IMR-90 (cell line): ENCODE measurements around the gene LCE1F. TPM values are rescaled to one million over a fixed set of nuclear protein-coding genes. Genes with fewer than 3 reads are reported as not detected.

Experiments used
- ATAC-seq: fragments of 200-7000 bp; cut with Tn5 transposase; 2 replicates; pipeline ENCODE4 v1.9.1; 2020; ENCODE audit warnings: low read depth, mild to moderate bottlenecking, moderate library complexity
- BruUV-seq: library from RNA; stranded (reverse); fragments of 400-500 nt; replicated peaks from 2 replicates; lab custom pipeline; 2021; lab: Mats Ljungman, UMichigan
- CTCF ChIA-PET: fragments of 300-600 bp; formaldehyde crosslinking; extraction: SDS; loops from one replicate; lab custom pipeline; 2021; ENCODE audit warnings: antibody characterized with exemption; lab: Yijun Ruan, JAX
- POLR2A ChIA-PET: fragments of 300-600 bp; sonication (Branson Sonifier 250); formaldehyde crosslinking; loops from one replicate; lab custom pipeline; 2022; ENCODE audit warnings: antibody characterized with exemption; ENCODE audit not compliant: unreplicated experiment; lab: Charles Lee
- DNase-seq: peaks from one replicate; pipeline ENCODE4 v3.0.0; 2013
- H2AFZ ChIP-seq: replicated peaks from 2 replicates; pipeline ENCODE3; 2013; ENCODE audit warnings: low read length, mild to moderate bottlenecking; ENCODE audit not compliant: poor library complexity
- H2AK5ac ChIP-seq: 2 replicates; pipeline ENCODE4 v1.6.1; 2013; ENCODE audit warnings: low read depth, low read length, inconsistent platforms
- H2AK9ac ChIP-seq: replicated peaks from 2 replicates; pipeline ENCODE3; 2013; ENCODE audit warnings: mild to moderate bottlenecking, low read depth, low read length, moderate library complexity; ENCODE audit not compliant: poor library complexity
- H2BK120ac ChIP-seq: 2 replicates; pipeline ENCODE4 v1.6.1; 2013; ENCODE audit warnings: low read depth, low read length, inconsistent platforms
- H2BK15ac ChIP-seq: 3 replicates; pipeline ENCODE4 v1.6.1; 2013; ENCODE audit warnings: low read depth, low read length, inconsistent platforms
- H2BK20ac ChIP-seq: 2 replicates; pipeline ENCODE4 v1.6.1; 2013; ENCODE audit warnings: low read depth, mild to moderate bottlenecking, inconsistent platforms, low read length, moderate library complexity
- H2BK5ac ChIP-seq: 2 replicates; pipeline ENCODE4 v1.6.1; 2013; ENCODE audit warnings: mild to moderate bottlenecking, low read depth, low read length, inconsistent platforms; ENCODE audit not compliant: poor library complexity, severe bottlenecking
- H3K14ac ChIP-seq: replicated peaks from 2 replicates; pipeline ENCODE4 v1.6.1; 2013; ENCODE audit warnings: low read depth, low read length, inconsistent platforms
- H3K18ac ChIP-seq: 2 replicates; pipeline ENCODE4 v1.6.1; 2013; ENCODE audit warnings: low read depth, low read length, control low read depth
- H3K23ac ChIP-seq: 2 replicates; pipeline ENCODE4 v1.6.1; 2013; ENCODE audit warnings: low read depth, low read length, inconsistent platforms
- H3K27ac ChIP-seq: 2 replicates; pipeline ENCODE4 v1.5.1; 2013; ENCODE audit warnings: mild to moderate bottlenecking, control low read depth, low read length; ENCODE audit not compliant: insufficient read depth
- H3K27me3 ChIP-seq: 2 replicates; pipeline ENCODE4 v1.6.1; 2013; ENCODE audit warnings: low read length; ENCODE audit not compliant: control insufficient read depth, insufficient read depth
- H3K36me3 ChIP-seq: 2 replicates; pipeline ENCODE4 v1.6.1; 2013; ENCODE audit warnings: low read length, mixed read lengths; ENCODE audit not compliant: control insufficient read depth, insufficient read depth
- H3K4ac ChIP-seq: 2 replicates; pipeline ENCODE4 v1.6.1; 2013; ENCODE audit warnings: low read depth, low read length, inconsistent platforms
- H3K4me1 ChIP-seq: 2 replicates; pipeline ENCODE4 v1.6.1; 2013; ENCODE audit warnings: low read length, mixed read lengths; ENCODE audit not compliant: control insufficient read depth, insufficient read depth
- H3K4me2 ChIP-seq: 2 replicates; pipeline ENCODE4 v1.6.1; 2013; ENCODE audit warnings: low read depth, mild to moderate bottlenecking, control low read depth, low read length, moderate library complexity
- H3K4me3 ChIP-seq: 2 replicates; pipeline ENCODE4 v1.5.1; 2013; ENCODE audit warnings: low read depth, mild to moderate bottlenecking, control low read depth, low read length, moderate library complexity; ENCODE audit not compliant: insufficient read depth
- H3K56ac ChIP-seq: 2 replicates; pipeline ENCODE4 v1.6.1; 2013; ENCODE audit warnings: low read length, inconsistent platforms; ENCODE audit not compliant: insufficient read depth; ENCODE audit errors: extremely low read depth
- H3K79me1 ChIP-seq, 2 experiments: 2 replicates each; pipeline ENCODE4 v1.6.1; 2013; ENCODE audit warnings: low read length in 2 of 2, inconsistent platforms in 1 of 2, low read depth in 1 of 2
- H3K9ac ChIP-seq: 2 replicates; pipeline ENCODE4 v1.6.1; 2013; ENCODE audit warnings: low read depth, low read length, control low read depth
- H3K9me1 ChIP-seq: 2 replicates; pipeline ENCODE4 v1.6.1; 2013; ENCODE audit warnings: low read length, inconsistent platforms; ENCODE audit not compliant: insufficient read depth
- H3K9me3 ChIP-seq: 2 replicates; pipeline ENCODE4 v1.6.1; 2013; ENCODE audit warnings: low read length; ENCODE audit not compliant: control insufficient read depth, insufficient read depth
- H4K20me1 ChIP-seq: 2 replicates; pipeline ENCODE4 v1.6.1; 2013; ENCODE audit warnings: low read length, inconsistent platforms; ENCODE audit not compliant: insufficient read depth
- H4K5ac ChIP-seq: 2 replicates; pipeline ENCODE4 v1.6.1; 2013; ENCODE audit warnings: mild to moderate bottlenecking, low read depth, low read length, control low read depth
- H4K8ac ChIP-seq, 2 experiments: 2 replicates each; pipeline ENCODE4 v1.6.1; 2013; ENCODE audit warnings: low read depth in 2 of 2, low read length in 2 of 2, control low read depth in 1 of 2, inconsistent platforms in 1 of 2
- H4K91ac ChIP-seq: 2 replicates; pipeline ENCODE4 v1.6.1; 2013; ENCODE audit warnings: low read depth, low read length, inconsistent platforms; ENCODE audit not compliant: insufficient read depth
- BHLHE40 ChIP-seq: fragments of 150-350 bp; IDR thresholded peaks from 2 replicates; pipeline ENCODE4 v1.6.1; 2016; ENCODE audit warnings: mild to moderate bottlenecking, low read depth, low read length
- CEBPB ChIP-seq: IDR thresholded peaks from 2 replicates; pipeline ENCODE4 v1.6.1; 2012; ENCODE audit warnings: low read depth, low read length, improper control_type of control experiment
- MAFK ChIP-seq: IDR thresholded peaks from 2 replicates; pipeline ENCODE4 v1.6.1; 2012; ENCODE audit warnings: low read depth, low read length, improper control_type of control experiment
- MAZ ChIP-seq: IDR thresholded peaks from 2 replicates; pipeline ENCODE4 v1.6.1; 2012; ENCODE audit warnings: low read depth, mild to moderate bottlenecking, low read length, improper control_type of control experiment, moderate library complexity, borderline replicate concordance
- POLR2A ChIP-seq: IDR thresholded peaks from 2 replicates; pipeline ENCODE4 v1.6.1; 2012; ENCODE audit warnings: mild to moderate bottlenecking, low read depth, low read length
- SMC3 ChIP-seq: fragments of 150-350 bp; IDR thresholded peaks from 2 replicates; pipeline ENCODE4 v1.6.1; 2016; ENCODE audit warnings: low read depth, mild to moderate bottlenecking, antibody characterized with exemption, low read length, moderate library complexity
- WGBS, 2 experiments: methylation state at CpG; one replicate each; pipeline versions ENCODE4 v1.1.5 to v1.1.7; 2013; ENCODE audit warnings: missing lambda C conversion rate in 2 of 2; ENCODE audit not compliant: insufficient read length in 1 of 2; ENCODE audit errors: extremely low coverage in 2 of 2; 5-methylcytosine and 5-hydroxymethylcytosine counted together
- dilution Hi-C: fragments of 300-500 bp; cut with HindIII; formaldehyde crosslinking; loops from one replicate; pipeline ENCODE4 v1.14.3; 2018; ENCODE audit warnings: low sequenced_read_pairs; ENCODE audit not compliant: unreplicated experiment
- in situ Hi-C: fragments of 300-500 bp; cut with MboI; formaldehyde crosslinking; loops from 3 replicates; pipeline ENCODE4 v1.14.3; 2019; ENCODE audit warnings: low sequenced_read_pairs, inconsistent platforms, mixed read lengths
- intact Hi-C: fragments of 100-400 bp; cut with micrococcal nuclease; formaldehyde crosslinking; loops from 2 replicates; pipeline ENCODE4 v1.10.0; 2022
- polyA plus RNA-seq, 3 experiments: library from polyadenylated mRNA; depleted of rRNA; stranded (reverse); fragments of >200 nt; gene quantifications; 2 replicates each; pipeline ENCODE4 v1.2.3, GENCODE V29; 2012; ENCODE audit warnings: low replicate concordance in 1 of 3
- total RNA-seq: library from RNA; depleted of rRNA; stranded (reverse); fragments of >200 nt; gene quantifications from 2 replicates; pipeline ENCODE4 v1.2.3, GENCODE V29; 2012
- TF ChIP-seq, protein P1 (sequence below): fragments of 150-350 bp; IDR thresholded peaks from 2 replicates; pipeline ENCODE4 v1.6.1; 2017; ENCODE audit warnings: mild to moderate bottlenecking, antibody characterized with exemption, low read length, low read depth

The LCE1F gene
- total and polyA plus RNA-seq, 2 of the 4 experiments (the other 2 are of a cell fraction) = not detected

DNA sequence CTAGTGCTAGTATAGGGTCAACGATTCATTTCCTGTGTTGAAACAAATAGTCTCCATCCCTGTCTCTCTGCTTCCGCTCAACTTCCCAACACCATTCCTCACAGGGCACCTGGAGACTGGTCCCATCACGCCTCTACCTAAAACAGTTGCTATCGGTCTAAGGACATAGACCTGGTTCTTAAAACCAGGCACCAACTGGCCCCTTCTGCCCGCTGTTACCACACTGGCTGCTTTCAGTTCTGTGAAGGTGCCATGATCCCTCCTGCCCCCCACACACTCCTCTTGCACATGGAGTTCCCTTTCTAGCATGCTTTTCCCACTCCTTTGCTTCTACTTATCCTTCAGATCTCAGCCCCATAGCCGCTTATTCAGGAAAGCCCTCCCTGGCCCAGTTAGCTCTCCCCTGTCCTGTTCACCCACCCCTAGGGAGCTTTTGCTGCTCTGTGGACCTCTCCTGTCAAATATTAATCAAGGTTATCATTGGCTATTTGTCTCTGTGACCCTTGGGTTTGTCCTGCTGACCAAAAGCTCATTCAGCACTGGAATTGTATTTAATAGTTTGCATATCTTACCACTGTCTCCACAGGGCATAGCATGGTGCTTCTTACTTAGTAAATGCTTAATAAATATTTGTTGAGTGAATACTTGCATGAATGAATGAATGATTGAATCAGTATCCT is 29.0 kb upstream of the LCE1F start:
- ChIA-PET CTCF (no interaction called here), POLR2A (no interaction called here)
- Histone ChIP-seq H3K27ac (no peak overlapping the region), H3K79me1 (no peaks in the 10 kb centered on the region), H4K20me1 (no peaks in the 10 kb centered on the region), H4K8ac (no peak overlapping the region), H3K18ac (peak overlapping the region; percentile 37; the same call in 1 of the 2 replicates), H3K23ac (no peak overlapping the region), H2AFZ (no peak overlapping the region), H2BK120ac (no peak overlapping the region), H4K5ac (no peak overlapping the region), H2AK5ac (no peak overlapping the region), H2BK15ac (no peak overlapping the region), H4K91ac (no peak overlapping the region), H3K9ac (no peak overlapping the region), H3K9me1 (no peaks in the 10 kb centered on the region), H3K27me3 (no peaks in the 10 kb centered on the region), H2AK9ac (no peak overlapping the region), H3K9me3 (no peaks in the 10 kb centered on the region), H2BK5ac (no peak overlapping the region), H2BK20ac (no peak overlapping the region), H3K36me3 (no peaks in the 10 kb centered on the region), H3K14ac (no peak overlapping the region), H3K56ac (no peak overlapping the region), H3K4me3 (no peak overlapping the region), H3K4me1 (no peaks in the 10 kb centered on the region; the same call in 1 of the 2 replicates), H3K4ac (peak overlapping the region; percentile 24; the same call in 1 of the 2 replicates), H3K4me2 (no peak overlapping the region)
- DNase-seq (no peak), ATAC-seq (no peak)
- TF ChIP-seq POLR2A = no peak
- no peak for TF ChIP-seq BHLHE40
- TF ChIP-seq MAFK = no peak
- no peak for TF ChIP-seq MAZ
- TF ChIP-seq, protein P1, sequence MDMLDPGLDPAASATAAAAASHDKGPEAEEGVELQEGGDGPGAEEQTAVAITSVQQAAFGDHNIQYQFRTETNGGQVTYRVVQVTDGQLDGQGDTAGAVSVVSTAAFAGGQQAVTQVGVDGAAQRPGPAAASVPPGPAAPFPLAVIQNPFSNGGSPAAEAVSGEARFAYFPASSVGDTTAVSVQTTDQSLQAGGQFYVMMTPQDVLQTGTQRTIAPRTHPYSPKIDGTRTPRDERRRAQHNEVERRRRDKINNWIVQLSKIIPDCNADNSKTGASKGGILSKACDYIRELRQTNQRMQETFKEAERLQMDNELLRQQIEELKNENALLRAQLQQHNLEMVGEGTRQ = no peak
- no peak for TF ChIP-seq SMC3
- no peak for TF ChIP-seq CEBPB
- BruUV-seq = no TSS peak
- intact Hi-C loops = no loop called here
- in situ Hi-C loops = no loop called here
- dilution Hi-C loops = no loop called here
- 48% methylated on average over 3 of the region's 6 CpGs; no CpG with 5 or more reads in 1 of the 2 experiments for WGBS, 2 experiments
